Keratinocyte (primary cell): Measurements from ENCODE around the gene KIF26A.

Experiments
- EZH2 ChIP-seq: IDR thresholded peaks from one replicate; pipeline ENCODE4 v1.6.1; 2012; ENCODE audit warnings: inconsistent platforms, mild to moderate bottlenecking, low read length, moderate library complexity
- TF ChIP-seq, protein P1 (sequence below), 3 experiments: IDR thresholded peaks in 1 of 3; conservative IDR thresholded peaks in 1 of 3; optimal IDR thresholded peaks in 1 of 3; 2 replicates in 2 of 3; 3 replicates in 1 of 3; pipeline versions ENCODE3 to v1.5.1; 2011; ENCODE audit warnings: low read length in 3 of 3, mild to moderate bottlenecking in 3 of 3, moderate library complexity in 2 of 3, control low read depth in 1 of 3, inconsistent platforms in 1 of 3; ENCODE audit not compliant: insufficient read depth in 2 of 3; ENCODE audit errors: extremely low read depth in 1 of 3

DNA sequence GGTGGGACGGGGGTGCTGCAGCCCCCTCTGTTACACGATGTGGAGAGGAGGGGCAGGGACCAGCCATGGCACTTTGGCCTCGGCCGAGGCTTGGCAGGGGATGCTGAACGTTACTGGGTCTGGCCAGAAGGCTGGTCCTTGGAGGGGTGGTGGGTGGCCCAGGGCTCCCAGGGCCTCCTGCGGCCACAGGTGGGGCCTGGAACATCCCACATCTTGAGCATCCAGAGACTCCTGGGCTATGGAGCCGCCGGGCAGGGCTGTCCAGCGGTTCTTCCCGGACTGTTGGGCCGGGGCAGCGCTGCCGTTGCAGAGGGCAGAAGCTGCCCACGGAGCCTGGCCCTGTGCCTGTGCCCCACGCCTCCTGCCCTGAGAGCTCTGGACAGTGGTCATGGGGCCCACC, 15.9 kb downstream of the KIF26A start:
- no peak for TF ChIP-seq EZH2
- TF ChIP-seq, protein P1, sequence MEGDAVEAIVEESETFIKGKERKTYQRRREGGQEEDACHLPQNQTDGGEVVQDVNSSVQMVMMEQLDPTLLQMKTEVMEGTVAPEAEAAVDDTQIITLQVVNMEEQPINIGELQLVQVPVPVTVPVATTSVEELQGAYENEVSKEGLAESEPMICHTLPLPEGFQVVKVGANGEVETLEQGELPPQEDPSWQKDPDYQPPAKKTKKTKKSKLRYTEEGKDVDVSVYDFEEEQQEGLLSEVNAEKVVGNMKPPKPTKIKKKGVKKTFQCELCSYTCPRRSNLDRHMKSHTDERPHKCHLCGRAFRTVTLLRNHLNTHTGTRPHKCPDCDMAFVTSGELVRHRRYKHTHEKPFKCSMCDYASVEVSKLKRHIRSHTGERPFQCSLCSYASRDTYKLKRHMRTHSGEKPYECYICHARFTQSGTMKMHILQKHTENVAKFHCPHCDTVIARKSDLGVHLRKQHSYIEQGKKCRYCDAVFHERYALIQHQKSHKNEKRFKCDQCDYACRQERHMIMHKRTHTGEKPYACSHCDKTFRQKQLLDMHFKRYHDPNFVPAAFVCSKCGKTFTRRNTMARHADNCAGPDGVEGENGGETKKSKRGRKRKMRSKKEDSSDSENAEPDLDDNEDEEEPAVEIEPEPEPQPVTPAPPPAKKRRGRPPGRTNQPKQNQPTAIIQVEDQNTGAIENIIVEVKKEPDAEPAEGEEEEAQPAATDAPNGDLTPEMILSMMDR (optimal IDR thresholded peaks at IDR 0.05 in 1 of 3, IDR thresholded peaks at IDR 0.05 in 1 of 3, conservative IDR thresholded peaks at IDR 0.05 in 1 of 3; ENCODE audit: extremely low read depth in 1 of 3, insufficient read depth in 2 of 3, low read length in 3 of 3): no peak
